OCI-LY3 (cell line): ENCODE measurements around the gene CREB3L2.

Source experiments
- EZH2phosphoT487 ChIP-seq: fragments of 200-600 bp; shearing (Covaris generic); IDR thresholded peaks from 2 replicates; pipeline ENCODE4 v1.6.1; 2018; ENCODE audit warnings: antibody characterized with exemption, mixed run types, low read depth
- TF ChIP-seq, protein P1 (sequence below): fragments of 200-600, 300-600 bp; sonication (generic); IDR thresholded peaks from 2 replicates; pipeline ENCODE4 v1.5.1; 2014; ENCODE audit warnings: antibody characterized with exemption, low read length, low read depth

DNA sequence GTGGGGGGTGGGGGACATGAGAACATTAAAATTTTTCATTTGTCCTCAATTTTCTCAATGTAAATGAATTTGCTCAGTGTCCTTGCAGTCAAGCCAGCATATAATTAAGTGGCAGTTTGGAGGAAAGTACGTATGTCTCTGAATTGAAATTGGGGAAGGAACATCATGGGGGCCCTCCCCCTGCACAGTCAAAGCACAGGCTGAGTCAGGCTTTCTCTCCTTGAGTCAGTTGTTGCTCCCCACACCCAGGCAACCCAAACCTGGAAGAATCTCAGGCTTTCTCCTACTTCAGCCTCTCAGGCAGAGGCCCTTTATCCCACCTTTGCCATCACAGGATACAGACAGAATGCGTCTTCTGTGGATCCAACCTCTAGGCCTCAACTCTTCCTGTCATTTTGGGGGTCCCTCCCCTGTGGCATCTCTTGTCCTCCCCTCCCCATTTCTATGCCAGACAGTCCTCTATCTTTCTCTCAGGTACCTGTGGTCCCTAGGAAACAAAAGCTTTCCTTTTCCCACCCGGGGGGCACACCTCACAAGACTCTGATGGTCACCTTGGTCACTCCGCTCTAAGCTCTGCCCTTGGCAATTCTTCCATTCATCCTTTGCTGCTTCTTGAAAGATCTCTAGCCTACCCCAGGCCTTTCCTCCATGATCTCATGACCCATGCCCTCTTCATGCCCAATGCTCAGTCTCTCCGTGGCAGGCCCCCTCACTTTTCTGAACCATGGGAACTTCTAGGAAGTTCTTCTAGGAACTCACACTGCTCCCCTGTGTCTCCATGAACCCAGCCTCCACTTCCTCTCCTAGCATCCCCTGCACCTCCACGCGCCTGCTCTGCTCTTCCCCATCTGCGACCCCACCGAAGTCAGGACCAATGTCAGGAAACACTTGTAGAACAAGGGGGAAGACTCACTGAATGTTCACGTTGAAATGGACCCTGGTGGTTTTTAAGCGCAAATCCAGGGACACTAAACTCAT is 40.4 kb downstream of the CREB3L2 start:
- TF ChIP-seq, protein P1, sequence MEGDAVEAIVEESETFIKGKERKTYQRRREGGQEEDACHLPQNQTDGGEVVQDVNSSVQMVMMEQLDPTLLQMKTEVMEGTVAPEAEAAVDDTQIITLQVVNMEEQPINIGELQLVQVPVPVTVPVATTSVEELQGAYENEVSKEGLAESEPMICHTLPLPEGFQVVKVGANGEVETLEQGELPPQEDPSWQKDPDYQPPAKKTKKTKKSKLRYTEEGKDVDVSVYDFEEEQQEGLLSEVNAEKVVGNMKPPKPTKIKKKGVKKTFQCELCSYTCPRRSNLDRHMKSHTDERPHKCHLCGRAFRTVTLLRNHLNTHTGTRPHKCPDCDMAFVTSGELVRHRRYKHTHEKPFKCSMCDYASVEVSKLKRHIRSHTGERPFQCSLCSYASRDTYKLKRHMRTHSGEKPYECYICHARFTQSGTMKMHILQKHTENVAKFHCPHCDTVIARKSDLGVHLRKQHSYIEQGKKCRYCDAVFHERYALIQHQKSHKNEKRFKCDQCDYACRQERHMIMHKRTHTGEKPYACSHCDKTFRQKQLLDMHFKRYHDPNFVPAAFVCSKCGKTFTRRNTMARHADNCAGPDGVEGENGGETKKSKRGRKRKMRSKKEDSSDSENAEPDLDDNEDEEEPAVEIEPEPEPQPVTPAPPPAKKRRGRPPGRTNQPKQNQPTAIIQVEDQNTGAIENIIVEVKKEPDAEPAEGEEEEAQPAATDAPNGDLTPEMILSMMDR, result no peak
- no peak for TF ChIP-seq EZH2phosphoT487
